ENCODE measurements around the gene PAPOLA.

DNA sequence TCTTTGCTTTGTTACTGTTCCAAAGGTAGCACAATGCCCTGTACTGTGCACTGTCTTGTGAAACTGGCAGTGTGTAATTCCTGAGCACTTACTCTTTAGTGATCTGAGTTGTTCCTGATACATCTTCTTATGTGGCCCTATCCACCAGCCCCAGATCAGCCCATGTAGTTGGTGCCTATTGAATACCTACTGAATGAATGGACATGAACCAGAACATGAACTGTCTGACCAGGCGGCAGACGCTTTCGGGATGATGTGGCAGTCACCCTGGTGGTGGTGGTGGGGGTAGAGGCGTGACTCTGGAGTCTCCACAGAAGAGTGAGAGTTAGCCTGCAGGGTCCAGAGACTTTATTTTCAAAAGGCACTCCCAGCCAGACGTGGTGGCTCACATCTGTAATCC is 46.6 kb upstream of the PAPOLA start:
- TF ChIP-seq, protein P1, sequence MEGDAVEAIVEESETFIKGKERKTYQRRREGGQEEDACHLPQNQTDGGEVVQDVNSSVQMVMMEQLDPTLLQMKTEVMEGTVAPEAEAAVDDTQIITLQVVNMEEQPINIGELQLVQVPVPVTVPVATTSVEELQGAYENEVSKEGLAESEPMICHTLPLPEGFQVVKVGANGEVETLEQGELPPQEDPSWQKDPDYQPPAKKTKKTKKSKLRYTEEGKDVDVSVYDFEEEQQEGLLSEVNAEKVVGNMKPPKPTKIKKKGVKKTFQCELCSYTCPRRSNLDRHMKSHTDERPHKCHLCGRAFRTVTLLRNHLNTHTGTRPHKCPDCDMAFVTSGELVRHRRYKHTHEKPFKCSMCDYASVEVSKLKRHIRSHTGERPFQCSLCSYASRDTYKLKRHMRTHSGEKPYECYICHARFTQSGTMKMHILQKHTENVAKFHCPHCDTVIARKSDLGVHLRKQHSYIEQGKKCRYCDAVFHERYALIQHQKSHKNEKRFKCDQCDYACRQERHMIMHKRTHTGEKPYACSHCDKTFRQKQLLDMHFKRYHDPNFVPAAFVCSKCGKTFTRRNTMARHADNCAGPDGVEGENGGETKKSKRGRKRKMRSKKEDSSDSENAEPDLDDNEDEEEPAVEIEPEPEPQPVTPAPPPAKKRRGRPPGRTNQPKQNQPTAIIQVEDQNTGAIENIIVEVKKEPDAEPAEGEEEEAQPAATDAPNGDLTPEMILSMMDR (IDR thresholded peaks at IDR 0.05) = no peak
- TF ChIP-seq POLR2AphosphoS5 (IDR thresholded peaks at IDR 0.05) (no peak), POLR2A (IDR thresholded peaks at IDR 0.05) (no peak)

Data from gastroesophageal sphincter (tissue), 3 donors.